KG1 (cell line): ENCODE results near the gene DYNC1H1.
A peak's percentile ranks its signal among the peaks of the same experiment; 100 is the strongest.

ENCODE experiments used
- DNase-seq: peaks from one replicate; lab custom pipeline; 2025; lab: John Stamatoyannopoulos, UW

Gene DYNC1H1

DNA sequence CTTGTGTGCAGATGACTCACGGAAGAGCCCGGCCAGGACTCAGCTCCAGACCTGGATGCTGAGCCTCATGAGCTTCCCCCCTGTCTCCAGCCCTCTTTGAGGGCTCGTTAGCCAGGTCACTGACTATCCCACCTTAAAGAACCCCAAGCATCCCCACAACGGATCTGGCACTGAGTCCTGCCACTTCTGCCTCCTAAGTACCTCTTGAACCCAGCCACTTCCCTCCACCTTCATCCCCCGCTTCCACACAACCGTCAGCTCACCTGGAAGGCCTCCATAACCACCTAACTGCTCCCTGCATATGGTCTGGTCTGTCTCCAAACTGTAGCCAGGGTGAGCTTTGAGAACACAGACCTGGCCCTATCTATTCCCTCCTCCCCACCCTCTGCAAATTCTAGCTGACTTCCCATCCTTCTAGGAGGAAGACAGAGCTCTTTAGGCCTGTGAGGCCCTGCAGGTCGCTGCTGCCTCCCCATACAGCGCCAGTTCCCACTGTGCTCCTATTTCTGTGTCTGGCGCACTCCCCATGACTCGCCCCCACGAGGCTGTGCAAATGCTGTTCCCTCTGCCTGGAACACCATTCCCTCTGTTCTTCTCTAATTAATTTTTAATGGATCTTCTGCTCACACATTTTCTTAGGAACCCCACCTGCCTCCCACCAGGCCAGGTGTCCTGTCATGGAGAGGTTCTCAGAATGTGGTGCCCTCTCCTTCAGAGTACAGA lies 125.4 kb downstream of the DYNC1H1 start:
- DNase-seq: no peak

DNA sequence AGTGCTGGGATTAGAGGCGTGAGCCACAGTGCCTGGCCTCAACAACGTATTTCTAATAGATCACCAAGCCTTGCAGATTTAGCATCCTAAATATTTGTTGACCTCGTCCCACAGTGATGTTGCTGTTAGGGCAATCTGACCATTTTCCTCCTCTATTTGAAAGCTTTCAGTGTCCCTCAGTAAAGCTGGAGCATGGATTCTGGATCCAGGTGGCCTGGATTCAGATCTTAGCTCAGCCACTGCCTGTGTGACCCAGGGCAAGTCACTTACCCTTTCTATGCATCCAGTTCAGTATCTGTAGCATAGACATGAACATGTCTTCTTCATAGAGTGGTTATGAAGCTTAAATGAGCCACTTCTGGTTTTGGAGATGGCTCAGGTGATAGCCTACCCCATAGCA lies 126.3 kb downstream of the DYNC1H1 start:
- no peak for DNase-seq

DNA sequence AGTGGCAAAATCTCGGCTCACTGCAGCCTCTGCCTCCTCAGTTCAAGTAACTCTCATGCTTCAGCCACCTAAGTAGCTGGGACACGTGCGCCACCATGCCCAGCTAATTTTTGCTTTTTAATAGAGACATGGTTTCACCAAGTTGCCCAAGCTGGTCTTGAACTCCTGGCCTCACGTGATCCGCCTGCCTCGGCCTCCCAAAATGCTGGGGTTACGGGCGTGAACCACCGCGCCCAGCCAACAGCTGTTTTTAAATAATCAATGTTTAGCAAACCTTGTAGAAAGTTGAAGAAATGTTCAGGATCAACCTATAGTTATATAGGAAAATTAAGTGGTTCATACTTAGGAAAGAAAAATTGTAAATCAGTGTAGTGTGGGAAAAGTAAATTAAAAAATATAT lies 128.4 kb downstream of the DYNC1H1 start:
- no peak for DNase-seq

DNA sequence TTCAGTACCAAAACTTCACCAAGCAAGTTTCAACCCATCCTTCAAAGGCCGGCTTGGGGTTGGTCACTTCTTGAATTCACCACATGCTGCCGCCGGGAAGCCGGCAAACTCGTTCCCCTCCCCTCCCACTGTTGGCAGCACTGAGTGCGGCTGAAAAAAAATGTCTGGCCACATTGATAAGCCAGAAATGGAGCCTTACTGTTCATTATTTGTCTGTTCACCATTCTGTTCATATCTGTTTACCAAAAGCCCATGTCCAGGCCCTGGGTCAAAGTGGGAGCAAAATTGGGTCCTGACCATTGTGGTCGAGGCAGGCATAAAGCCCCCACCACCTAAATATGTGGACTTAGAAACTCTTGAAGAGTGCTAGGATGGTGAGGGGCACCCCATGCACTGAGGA lies 129.7 kb downstream of the DYNC1H1 start:
- no peak for DNase-seq

DNA sequence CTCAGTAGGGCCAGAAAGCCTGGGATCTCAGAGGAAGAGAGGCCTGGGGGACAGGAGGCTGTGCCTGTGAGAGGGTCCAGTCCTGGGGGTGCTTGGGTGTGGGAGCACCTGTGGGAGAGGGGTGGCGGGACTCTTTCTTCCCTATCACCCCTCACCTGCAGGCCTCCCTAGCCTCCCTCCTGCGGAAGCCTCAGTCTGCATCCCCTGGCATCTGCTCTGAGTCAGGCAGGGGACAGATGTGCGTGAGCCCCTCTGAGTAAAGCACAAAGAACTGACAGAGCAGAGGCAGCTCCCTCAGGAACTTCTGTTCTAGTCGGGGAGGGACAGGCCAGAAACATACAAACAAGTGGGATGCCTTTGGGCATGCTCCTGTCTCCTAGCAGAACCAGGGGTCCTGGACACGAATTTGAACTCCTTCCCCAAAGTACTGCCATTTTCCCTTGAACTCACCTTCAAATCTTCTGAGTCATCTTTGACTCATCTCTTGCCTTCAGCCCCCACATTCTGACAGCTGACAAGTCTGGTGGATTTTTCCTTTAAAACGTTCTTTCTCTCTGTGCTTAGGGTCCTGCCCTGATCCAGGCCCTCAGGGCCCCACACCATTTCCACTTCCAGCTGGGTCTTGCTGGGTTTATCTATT lies 131.0 kb downstream of the DYNC1H1 start:
- DNase-seq: no peak

DNA sequence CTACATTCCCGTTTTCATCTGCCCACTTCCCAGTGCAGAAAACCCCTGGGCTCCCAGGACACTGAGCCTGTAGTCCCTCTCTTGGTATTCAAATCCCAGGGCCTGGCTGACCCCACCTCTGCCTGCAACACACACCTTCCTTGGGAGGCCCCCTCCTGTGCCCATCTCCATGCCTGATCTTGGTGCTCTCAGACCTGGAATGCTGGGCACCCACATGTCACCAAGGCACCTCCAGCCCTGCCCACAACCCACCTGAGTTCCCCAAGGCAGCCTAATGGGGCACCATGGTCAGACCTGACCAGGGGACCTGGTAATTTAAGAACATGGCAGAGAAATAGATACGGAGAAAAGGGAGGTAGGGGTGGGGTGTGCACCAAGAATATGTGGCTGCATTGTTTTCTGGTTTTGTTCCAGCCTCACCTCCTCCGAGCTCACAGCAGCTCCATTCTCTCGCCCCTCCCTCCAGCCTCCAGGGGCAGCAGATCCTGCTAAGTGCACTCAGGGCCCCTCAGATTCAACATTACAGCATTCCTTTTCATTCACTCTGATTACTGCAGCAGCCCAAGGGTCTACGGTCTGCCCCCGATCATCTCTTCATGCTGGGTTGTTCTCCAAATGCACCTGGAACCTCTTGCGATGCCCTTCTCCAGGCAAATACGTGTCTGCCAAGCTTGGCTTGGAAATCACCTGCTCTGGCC lies 131.6 kb downstream of the DYNC1H1 start:
- no peak for DNase-seq

DNA sequence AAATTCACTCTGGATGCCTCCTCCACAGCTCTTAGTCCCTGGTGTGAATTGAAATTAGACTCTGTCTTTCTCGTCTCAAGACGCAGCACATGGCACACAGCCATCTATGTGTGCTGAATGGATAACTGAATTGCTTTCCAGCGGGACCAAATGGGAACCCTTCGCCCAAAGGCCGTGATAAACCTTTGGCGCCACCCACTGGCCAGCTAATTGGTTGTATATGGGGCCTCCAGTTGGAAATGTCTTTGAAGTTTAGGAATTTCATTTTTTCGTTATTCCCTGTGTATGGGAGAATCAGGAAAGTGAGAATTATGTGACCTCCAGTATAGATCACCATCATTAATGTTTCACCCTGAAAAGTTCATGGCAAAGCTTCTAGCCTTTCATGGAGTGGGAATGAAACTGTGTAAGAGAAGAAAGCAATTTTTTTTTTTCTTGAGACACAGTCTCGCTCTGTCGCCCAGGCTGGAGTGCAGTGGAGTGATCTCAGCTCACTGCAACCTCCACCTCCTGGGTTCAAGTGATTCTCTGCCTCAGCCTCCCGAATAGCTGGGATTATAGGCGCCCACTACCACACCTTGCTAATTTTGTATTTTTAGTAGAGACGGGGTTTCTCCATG lies 132.3 kb downstream of the DYNC1H1 start:
- DNase-seq: peak; percentile 38

DNA sequence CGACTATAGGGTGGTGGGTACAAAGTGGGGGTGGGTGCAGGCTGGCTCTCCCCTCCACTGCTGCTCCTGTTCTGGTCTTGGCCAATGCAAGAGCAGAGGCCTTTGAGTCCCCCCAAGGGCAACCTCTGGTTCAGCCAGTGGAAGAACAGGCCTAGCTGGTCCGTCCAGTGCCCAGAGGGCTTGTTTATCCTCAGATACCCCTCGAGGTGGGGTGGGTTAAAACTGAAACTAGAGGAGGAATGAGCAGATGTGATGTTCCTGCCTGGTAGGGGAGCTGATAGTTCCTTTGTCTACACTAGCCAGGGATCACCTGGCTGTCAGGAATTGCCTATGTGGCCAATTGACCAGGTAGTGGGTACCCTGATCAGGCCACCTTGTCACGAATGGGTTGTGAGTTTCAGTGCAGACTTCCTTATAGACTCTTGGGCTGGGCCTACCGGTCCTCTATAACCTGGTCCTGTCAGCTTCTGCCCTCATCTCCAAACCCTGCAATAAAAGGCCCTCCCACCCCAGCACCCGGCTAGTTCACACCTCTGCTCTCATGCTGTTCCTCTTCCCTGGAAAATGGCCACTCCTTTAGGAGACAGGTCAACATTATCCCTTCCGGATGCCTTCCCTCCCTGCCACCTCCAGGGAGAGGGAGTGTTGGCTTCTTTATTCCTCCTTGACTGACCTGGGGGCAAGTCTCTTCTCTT lies 133.2 kb downstream of the DYNC1H1 start:
- DNase-seq: no peak

DNA sequence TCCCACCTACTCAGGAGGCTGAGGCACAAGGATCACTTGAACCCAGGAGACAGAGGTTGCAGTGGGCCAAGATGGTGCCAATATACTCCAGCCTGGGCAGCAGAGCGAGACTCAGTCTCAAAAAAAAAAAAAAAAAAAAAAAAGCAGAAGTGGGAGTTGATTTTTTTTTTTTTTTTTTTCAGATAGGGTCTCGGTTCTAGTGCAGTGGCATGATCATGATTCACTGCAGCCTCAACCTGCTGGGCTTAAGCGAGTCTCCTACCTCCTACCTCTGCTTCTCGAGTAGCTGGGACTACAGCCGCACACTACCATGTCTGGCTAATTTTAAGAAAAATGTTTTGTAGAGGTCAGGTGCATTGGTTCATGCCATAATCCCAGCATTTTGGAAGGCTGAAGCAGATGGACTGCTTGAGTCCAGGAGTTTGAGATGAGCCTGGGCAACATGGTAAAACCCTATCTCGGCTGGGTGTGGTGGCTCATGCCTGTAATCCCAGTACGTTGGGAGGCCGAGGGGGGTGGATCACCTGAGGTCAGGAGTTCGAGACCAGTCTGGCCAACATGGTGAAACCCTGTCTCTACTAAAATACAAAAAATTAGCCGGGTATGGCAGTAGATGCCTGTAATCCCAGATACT lies 138.8 kb downstream of the DYNC1H1 start:
- no peak for DNase-seq

DNA sequence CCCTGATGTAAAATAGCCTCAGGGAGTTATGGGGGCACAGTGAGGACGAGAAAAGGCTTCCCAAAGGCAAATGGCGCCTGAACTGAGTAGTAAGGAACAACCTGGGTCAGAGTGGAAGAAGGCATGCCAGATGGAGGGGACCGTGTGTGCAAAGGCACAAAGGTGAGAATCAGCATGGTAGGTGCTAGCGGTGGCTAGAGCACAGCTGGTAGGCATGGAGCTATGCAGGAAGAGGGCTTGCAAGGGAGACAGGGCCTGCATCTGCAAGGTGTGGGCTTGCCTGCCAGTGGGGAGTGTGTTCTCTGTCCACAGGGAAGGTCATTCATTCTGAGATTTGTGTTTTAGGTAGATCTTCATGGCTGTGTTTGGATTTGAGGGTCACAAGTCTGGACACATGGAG lies 141.0 kb downstream of the DYNC1H1 start:
- no peak for DNase-seq
